Stimulated activated CD8-positive, alpha-beta memory T cell treated with anti-CD3 and anti-CD28 coated beads, Interleukin-7, amount 100 ng/mL, for 4 hours (primary cell): ENCODE results near the gene ZFHX3.

Experiments
- DNase-seq, 2 donors: peaks; one replicate each; pipeline ENCODE4 v3.0.0-alpha.2; 2020; ENCODE audit warnings: low read depth in 2 of 2

ZFHX3 gene

GRCh38 chr16:73041676-73042075, 6.3 kb downstream of the ZFHX3 start:
- no peak for DNase-seq

- no peak for DNase-seq
Measured at GRCh38 chr16:73040735-73041402, 7.1 kb downstream of the ZFHX3 start.

GRCh38 chr16:73040136-73040535, 7.8 kb downstream of the ZFHX3 start:
- no peak for DNase-seq

- no peak for DNase-seq
Measured at GRCh38 chr16:73037845-73038570, 9.9 kb downstream of the ZFHX3 start.

- no peak for DNase-seq
Measured at GRCh38 chr16:73037331-73037745, 10.6 kb downstream of the ZFHX3 start.

GRCh38 chr16:73036074-73036826, 11.7 kb downstream of the ZFHX3 start:
- no peak for DNase-seq

- DNase-seq, result no peak
Measured at GRCh38 chr16:73034374-73034773, 13.6 kb downstream of the ZFHX3 start.

- no peak for DNase-seq
Measured at GRCh38 chr16:73033271-73033998, 14.5 kb downstream of the ZFHX3 start.

- DNase-seq, result no peak
Measured at GRCh38 chr16:73032541-73033270, 15.2 kb downstream of the ZFHX3 start.

- no peak for DNase-seq
Measured at GRCh38 chr16:73031984-73032383, 15.9 kb downstream of the ZFHX3 start.

- no peak for DNase-seq
Measured at GRCh38 chr16:73031155-73031866, 16.6 kb downstream of the ZFHX3 start.

GRCh38 chr16:73028721-73029361, 19.1 kb downstream of the ZFHX3 start:
- DNase-seq, result no peak

- DNase-seq, result no peak
Measured at GRCh38 chr16:73028263-73028662, 19.7 kb downstream of the ZFHX3 start.

GRCh38 chr16:73027685-73028111, 20.2 kb downstream of the ZFHX3 start:
- no peak for DNase-seq

- no peak for DNase-seq
Measured at GRCh38 chr16:73026754-73027684, 20.9 kb downstream of the ZFHX3 start.

- DNase-seq, result no peak
Measured at GRCh38 chr16:73025856-73026210, 22.1 kb downstream of the ZFHX3 start.

- DNase-seq, result no peak
Measured at GRCh38 chr16:73025151-73025855, 22.6 kb downstream of the ZFHX3 start.

- no peak for DNase-seq
Measured at GRCh38 chr16:73024571-73025105, 23.3 kb downstream of the ZFHX3 start.
